Natural killer cell (primary cell): Measurements from ENCODE around the gene LAMC3. TPM values are rescaled to one million over a fixed set of nuclear protein-coding genes. Genes with fewer than 3 reads are reported as not detected.

Experiments used
- ATAC-seq, 3 donors: fragments of 150-1000 bp in 2 of 3; fragments of 200-7000 bp in 1 of 3; cut with Tn5 transposase; 1 replicate in 1 of 3; 2 replicates in 2 of 3; pipeline ENCODE4 v1.10.0; 2021; ENCODE audit warnings: mild to moderate bottlenecking in 2 of 3, moderate library complexity in 2 of 3
- DNase-seq, 2 donors: peaks; one replicate each; pipeline versions ENCODE4 v3.0.0 to v3.0.0-alpha.2; 2013 to 2021; ENCODE audit warnings: mixed read lengths in 1 of 2
- H3K27ac ChIP-seq: one replicate; pipeline ENCODE4 v1.5.1; 2013; ENCODE audit warnings: mild to moderate bottlenecking, low read length
- H3K27me3 ChIP-seq: one replicate; pipeline ENCODE4 v1.6.1; 2013; ENCODE audit warnings: low read length; ENCODE audit not compliant: control insufficient read depth, insufficient read depth
- H3K36me3 ChIP-seq: one replicate; pipeline ENCODE4 v1.6.1; 2013; ENCODE audit warnings: low read length; ENCODE audit not compliant: control insufficient read depth, insufficient read depth
- H3K4me1 ChIP-seq: one replicate; pipeline ENCODE4 v1.6.1; 2013; ENCODE audit warnings: low read length; ENCODE audit not compliant: control insufficient read depth, insufficient read depth
- H3K4me3 ChIP-seq: one replicate; pipeline ENCODE4 v1.5.1; 2013; ENCODE audit warnings: low read length
- H3K9me3 ChIP-seq: one replicate; pipeline ENCODE4 v1.6.1; 2013; ENCODE audit warnings: low read length; ENCODE audit not compliant: control insufficient read depth, insufficient read depth
- H3K27ac Mint-ChIP-seq, 2 donors: one replicate each; pipeline ENCODE4 v1.8.0; 2022; ENCODE audit warnings: mild to moderate bottlenecking in 2 of 2, mixed read lengths in 2 of 2, moderate library complexity in 1 of 2
- H3K27me3 Mint-ChIP-seq, 2 donors: one replicate each; pipeline ENCODE4 v1.8.0; 2022; ENCODE audit warnings: low read depth in 2 of 2, mixed read lengths in 2 of 2
- H3K36me3 Mint-ChIP-seq: one replicate; pipeline ENCODE4 v1.8.0; 2022; ENCODE audit warnings: mixed read lengths
- H3K4me1 Mint-ChIP-seq, 2 donors: one replicate each; pipeline ENCODE4 v1.8.0; 2022; ENCODE audit warnings: mixed read lengths in 2 of 2
- H3K4me3 Mint-ChIP-seq: one replicate; pipeline ENCODE4 v1.8.0; 2022; ENCODE audit warnings: mild to moderate bottlenecking, moderate library complexity, mixed read lengths
- H3K9me3 Mint-ChIP-seq, 2 donors: one replicate each; pipeline ENCODE4 v1.8.0; 2022; ENCODE audit warnings: mixed read lengths in 2 of 2
- WGBS: methylation state at CpG from one replicate; pipeline ENCODE4 v1.1.7; 2013; ENCODE audit warnings: missing lambda C conversion rate; ENCODE audit not compliant: insufficient coverage; 5-methylcytosine and 5-hydroxymethylcytosine counted together
- intact Hi-C: fragments of 100-400 bp; cut with micrococcal nuclease; formaldehyde crosslinking; loops from one replicate; pipeline ENCODE4 v1.14.2; 2022
- total RNA-seq, 4 donors: library from RNA; stranded (reverse); fragments of 120-200 nt in 1 of 4; gene quantifications; one replicate each; pipeline versions ENCODE4 v1.2.3 to v1.2.4, GENCODE V29; 2013 to 2022
- TF ChIP-seq, protein P1 (sequence below): fragments of 200-600 bp; IDR thresholded peaks from one replicate; pipeline ENCODE4 v1.8.0; 2022; ENCODE audit warnings: antibody characterized with exemption

The LAMC3 gene
- total RNA-seq, 3 donors from 2014 or later (not counting 1 experiment from before 2014, with no cell fraction given), result not detected

GRCh38 chr9:131012396-131012917 lies 3.5 kb downstream of the LAMC3 start:
- Histone ChIP-seq H3K9me3 (no peaks in the 10 kb centered on the region), H3K27me3 (peaks cover 5% of the 10 kb centered on the region), H3K4me1 (no peaks in the 10 kb centered on the region), H3K36me3 (no peaks in the 10 kb centered on the region), H3K4me3 (no peak overlapping the region), H3K27ac (no peak overlapping the region)
- 76% methylated on average over 21 of the region's 22 CpGs for WGBS
- Mint-ChIP-seq H3K4me1 (no peaks in the 10 kb centered on the region), H3K27ac (no peak overlapping the region), H3K4me3 (no peak overlapping the region), H3K36me3 (no peaks in the 10 kb centered on the region), H3K9me3 (no peaks in the 10 kb centered on the region), H3K27me3 (peaks cover 14 to 34% of the 10 kb centered on the region in 2 donors)
- intact Hi-C loops, result no loop called here
- ATAC-seq, result no peak
- TF ChIP-seq, protein P1, sequence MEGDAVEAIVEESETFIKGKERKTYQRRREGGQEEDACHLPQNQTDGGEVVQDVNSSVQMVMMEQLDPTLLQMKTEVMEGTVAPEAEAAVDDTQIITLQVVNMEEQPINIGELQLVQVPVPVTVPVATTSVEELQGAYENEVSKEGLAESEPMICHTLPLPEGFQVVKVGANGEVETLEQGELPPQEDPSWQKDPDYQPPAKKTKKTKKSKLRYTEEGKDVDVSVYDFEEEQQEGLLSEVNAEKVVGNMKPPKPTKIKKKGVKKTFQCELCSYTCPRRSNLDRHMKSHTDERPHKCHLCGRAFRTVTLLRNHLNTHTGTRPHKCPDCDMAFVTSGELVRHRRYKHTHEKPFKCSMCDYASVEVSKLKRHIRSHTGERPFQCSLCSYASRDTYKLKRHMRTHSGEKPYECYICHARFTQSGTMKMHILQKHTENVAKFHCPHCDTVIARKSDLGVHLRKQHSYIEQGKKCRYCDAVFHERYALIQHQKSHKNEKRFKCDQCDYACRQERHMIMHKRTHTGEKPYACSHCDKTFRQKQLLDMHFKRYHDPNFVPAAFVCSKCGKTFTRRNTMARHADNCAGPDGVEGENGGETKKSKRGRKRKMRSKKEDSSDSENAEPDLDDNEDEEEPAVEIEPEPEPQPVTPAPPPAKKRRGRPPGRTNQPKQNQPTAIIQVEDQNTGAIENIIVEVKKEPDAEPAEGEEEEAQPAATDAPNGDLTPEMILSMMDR, result no peak
- no peak for DNase-seq

DNA sequence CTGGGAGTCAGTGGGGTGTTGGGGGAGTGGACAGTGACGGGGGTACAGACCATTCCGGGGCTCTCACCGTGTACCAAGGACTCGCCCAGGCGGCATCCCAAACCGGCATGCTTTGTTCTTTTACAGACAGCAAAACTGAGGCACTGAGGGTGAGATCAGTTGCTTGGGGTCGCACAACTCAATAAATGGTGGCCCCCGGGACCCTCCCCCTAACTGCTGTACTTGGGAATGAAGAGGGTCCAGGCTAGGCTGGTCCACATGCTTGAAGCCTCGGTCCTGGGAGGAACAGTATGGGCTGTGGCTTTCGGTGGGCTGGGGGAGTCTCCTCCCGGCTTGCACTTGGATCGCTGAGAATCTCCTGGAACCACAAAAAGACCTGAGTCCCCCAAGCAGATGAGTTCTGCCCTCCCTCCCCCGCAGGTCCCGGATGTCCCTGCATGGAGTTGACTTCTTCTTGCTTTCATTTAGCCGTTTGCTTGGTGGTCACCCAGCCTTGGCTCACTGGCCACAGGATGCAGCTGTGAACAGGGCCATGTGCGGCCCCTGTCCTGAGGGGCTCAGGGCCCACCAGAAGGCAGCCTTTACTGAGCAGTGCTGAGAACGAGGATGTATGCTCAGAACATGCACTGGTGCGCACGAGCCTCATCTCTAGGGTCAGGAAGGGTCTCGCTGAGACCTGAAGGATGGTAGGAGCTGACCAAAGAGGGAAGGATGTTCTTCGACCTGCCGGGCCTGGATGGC lies 4.2 kb downstream of the LAMC3 start:
- Mint-ChIP-seq H3K36me3 (no peaks in the 10 kb centered on the region), H3K27ac (no peak overlapping the region), H3K9me3 (no peaks in the 10 kb centered on the region), H3K4me3 (no peak overlapping the region), H3K27me3 (peaks cover 11 to 33% of the 10 kb centered on the region in 2 donors), H3K4me1 (no peaks in the 10 kb centered on the region)
- TF ChIP-seq, protein P1, result no peak
- Histone ChIP-seq H3K9me3 (no peaks in the 10 kb centered on the region), H3K4me1 (no peaks in the 10 kb centered on the region), H3K4me3 (no peak overlapping the region), H3K36me3 (no peaks in the 10 kb centered on the region), H3K27me3 (peaks cover 3% of the 10 kb centered on the region), H3K27ac (no peak overlapping the region)
- 88% methylated on average over 22 of the region's 22 CpGs for WGBS
- intact Hi-C loops, result no loop called here
- DNase-seq (no peak), ATAC-seq (peak in 1 of 3 donors; percentile 28)

DNA sequence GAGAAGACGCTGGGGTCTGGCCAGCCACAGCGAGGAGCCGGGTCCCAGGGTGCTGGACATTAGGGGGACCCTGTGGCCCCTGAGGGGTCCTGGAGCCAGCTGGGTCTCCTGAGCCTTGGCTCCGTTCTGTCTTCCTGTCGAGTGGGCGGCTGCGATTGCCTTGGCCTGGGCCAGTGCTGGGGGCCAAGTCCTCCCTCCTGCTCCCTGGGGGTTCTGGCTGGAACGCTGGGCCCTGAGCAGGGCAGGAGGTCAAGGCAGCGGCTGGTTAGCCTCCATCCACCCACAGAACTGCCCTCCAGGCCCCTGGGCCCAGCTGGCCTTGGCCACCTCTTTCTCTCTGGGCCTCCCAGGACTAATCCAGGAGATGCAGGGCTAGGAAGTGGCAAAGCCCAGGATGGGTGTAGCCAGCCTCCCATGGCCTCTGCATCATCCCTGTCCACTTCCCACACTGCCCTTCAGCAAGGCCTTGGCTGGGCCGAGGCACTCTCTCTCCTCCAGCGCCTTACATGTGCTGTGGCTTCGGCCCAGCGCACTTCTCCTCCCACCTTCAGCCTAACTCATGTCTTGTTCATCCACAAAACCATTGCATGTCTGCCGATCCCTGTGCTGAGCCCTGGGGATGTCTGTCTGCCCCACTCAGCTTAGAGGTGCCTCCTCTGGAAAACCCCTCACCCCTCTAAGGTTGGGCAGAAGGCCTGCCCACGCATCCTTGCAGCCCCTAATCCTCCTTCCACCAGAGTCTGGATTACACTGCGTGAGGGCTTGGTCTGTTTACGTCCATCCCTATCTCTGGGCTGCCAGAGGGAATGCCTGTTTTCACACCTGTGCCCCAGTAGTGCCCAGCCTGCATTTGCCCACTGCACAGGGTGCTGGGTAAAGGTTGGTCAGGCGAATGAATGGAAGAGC lies 5.0 kb downstream of the LAMC3 start:
- TF ChIP-seq, protein P1, result no peak
- Histone ChIP-seq H3K27me3 (peaks cover 3% of the 10 kb centered on the region), H3K27ac (no peak overlapping the region), H3K9me3 (no peaks in the 10 kb centered on the region), H3K4me1 (no peaks in the 10 kb centered on the region), H3K36me3 (no peaks in the 10 kb centered on the region), H3K4me3 (no peak overlapping the region)
- DNase-seq (no peak), ATAC-seq (no peak)
- no peaks in the 10 kb centered on the region for H3K9me3 Mint-ChIP-seq
- no peaks in the 10 kb centered on the region for H3K36me3 Mint-ChIP-seq
- 87% methylated on average over 18 of the region's 18 CpGs for WGBS
- H3K27me3 Mint-ChIP-seq, result peaks cover 8 to 27% of the 10 kb centered on the region in 2 donors
- no peaks in the 10 kb centered on the region for H3K4me1 Mint-ChIP-seq
- intact Hi-C loops, result no loop called here
- H3K27ac Mint-ChIP-seq, result no peak overlapping the region
- H3K4me3 Mint-ChIP-seq, result no peak overlapping the region
